NB4 (cell line): ENCODE measurements around the gene FAM161B.

Experiments used
- DNase-seq: peaks from one replicate; pipeline ENCODE4 v3.0.0; 2010; ENCODE audit warnings: low read depth
- H3K4me3 ChIP-seq: one replicate; pipeline ENCODE4 v1.5.1; 2011; ENCODE audit warnings: mild to moderate bottlenecking, low read depth, low read length, moderate library complexity
- MYC ChIP-seq: IDR thresholded peaks from 2 replicates; pipeline ENCODE4 v1.6.1; 2011; ENCODE audit warnings: low read depth, low read length
- POLR2A ChIP-seq: IDR thresholded peaks from 2 replicates; pipeline ENCODE4 v1.6.1; 2011; ENCODE audit warnings: mild to moderate bottlenecking; ENCODE audit not compliant: insufficient read length; ENCODE audit errors: extremely low read depth
- TF ChIP-seq, protein P1 (sequence below): IDR thresholded peaks from one replicate; pipeline ENCODE4 v1.5.1; 2012; ENCODE audit warnings: low read depth, low read length
- TF ChIP-seq, protein P2 (sequence below): IDR thresholded peaks from 2 replicates; pipeline ENCODE4 v1.6.1; 2011; ENCODE audit warnings: low read depth, low read length

FAM161B gene

DNA sequence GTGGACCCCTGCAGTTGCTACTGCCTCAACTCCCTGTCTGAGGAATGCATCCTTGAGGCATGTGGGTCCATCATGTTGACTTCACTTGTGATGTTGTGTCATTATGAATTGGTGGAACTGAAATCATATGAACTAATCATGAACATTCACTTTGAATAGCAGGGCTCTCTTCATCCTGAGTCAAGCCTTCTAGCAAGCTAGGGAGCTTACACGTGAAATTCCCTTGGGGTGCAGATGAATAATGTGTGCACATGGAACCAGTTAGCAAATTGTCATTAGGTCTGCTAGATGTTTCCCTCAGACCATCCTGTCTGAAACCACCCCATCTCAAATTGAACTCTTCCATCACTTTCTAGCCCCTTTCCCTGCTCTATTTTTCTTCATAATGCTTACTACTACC, 3.8 kb upstream of the FAM161B start:
- TF ChIP-seq MYC (no peak), POLR2A (no peak)
- TF ChIP-seq, protein P1, sequence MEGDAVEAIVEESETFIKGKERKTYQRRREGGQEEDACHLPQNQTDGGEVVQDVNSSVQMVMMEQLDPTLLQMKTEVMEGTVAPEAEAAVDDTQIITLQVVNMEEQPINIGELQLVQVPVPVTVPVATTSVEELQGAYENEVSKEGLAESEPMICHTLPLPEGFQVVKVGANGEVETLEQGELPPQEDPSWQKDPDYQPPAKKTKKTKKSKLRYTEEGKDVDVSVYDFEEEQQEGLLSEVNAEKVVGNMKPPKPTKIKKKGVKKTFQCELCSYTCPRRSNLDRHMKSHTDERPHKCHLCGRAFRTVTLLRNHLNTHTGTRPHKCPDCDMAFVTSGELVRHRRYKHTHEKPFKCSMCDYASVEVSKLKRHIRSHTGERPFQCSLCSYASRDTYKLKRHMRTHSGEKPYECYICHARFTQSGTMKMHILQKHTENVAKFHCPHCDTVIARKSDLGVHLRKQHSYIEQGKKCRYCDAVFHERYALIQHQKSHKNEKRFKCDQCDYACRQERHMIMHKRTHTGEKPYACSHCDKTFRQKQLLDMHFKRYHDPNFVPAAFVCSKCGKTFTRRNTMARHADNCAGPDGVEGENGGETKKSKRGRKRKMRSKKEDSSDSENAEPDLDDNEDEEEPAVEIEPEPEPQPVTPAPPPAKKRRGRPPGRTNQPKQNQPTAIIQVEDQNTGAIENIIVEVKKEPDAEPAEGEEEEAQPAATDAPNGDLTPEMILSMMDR = no peak
- TF ChIP-seq, protein P2, sequence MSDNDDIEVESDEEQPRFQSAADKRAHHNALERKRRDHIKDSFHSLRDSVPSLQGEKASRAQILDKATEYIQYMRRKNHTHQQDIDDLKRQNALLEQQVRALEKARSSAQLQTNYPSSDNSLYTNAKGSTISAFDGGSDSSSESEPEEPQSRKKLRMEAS = no peak
- H3K4me3 ChIP-seq = no peak overlapping the region
- no peak for DNase-seq

DNA sequence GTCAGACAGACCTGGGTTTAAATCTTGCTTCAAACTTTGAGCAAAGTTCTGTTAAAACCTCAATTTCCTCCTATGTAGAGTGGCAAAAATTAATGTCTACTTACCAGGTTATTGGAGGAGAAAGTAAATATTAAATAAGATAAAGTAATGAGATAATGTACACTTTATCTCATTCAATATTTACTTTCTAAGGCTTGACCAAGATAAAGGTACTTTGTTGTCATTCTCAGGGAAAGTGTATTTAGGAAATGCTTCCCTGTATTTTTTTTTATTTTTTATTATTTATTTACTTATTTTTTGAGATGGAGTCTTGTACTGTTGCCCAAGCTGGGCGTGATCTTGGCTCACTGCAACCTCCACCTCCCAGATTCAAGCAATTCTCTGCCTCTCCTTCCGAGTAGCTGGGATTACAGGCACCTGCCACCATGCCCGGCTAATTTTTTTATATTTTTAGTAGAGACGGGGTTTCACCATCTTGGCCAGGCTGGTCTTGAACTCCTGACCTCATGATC, 4.7 kb downstream of the FAM161B start:
- DNase-seq = no peak
- H3K4me3 ChIP-seq = no peak overlapping the region
- TF ChIP-seq MYC (no peak), POLR2A (no peak)
- TF ChIP-seq, protein P1 = no peak
- TF ChIP-seq, protein P2 = no peak

DNA sequence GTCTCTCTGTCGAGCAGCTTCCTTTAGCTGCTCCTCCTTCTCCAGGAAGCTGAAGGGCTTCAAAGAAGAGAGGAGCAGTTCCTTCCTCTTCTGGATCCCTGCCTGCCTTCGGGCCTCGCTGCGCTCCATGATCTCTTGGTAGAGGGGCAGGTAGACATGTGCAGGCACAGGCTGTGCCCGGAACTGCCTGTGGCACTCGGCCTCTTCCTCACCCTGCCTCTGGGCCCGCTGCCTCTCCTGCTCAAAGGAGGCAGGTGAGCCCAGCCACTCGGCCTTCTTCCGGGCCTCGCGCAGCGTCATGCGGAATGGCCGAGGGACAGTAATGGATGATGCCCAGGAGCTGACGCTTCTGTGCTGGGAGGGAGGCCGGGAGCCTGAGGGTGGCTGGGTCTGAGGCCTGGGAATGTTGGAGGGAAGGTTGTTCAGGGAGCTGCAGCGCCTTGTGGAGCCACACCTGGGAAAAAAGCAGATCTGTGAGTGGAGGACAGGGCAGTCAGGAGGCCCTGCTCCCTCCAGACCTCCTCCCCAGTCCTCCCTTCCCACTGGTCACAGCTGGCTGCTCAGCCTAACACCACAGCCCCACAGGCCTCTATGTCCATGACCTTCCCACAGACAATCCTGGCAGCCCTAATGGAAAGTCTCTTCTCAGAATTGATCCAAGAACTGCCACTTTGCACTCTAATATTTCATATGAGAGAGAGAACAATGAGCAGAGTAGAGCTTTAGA, 5.3 kb downstream of the FAM161B start:
- H3K4me3 ChIP-seq = no peak overlapping the region
- TF ChIP-seq, protein P1 = no peak
- TF ChIP-seq, protein P2 = no peak
- no peak for TF ChIP-seq MYC
- DNase-seq = no peak

DNA sequence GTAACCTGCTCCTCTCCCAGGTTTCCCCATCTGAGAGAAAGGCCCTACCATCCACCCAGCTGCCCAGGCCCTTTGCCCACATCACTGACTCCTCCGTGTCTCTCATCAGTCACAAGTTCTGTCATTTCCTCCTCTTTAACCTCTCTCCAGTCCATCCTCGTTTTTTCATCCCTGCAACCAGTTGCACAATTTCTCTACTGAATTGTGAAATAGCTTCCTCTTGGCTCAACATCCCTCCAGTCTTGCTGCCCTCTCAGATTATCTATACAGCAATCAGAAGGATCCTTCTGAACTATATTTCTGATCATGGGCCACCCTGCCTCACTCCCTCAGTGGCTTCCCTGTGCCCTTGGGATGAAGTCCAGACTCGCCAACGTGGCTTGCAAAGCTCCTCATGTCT, 6.8 kb downstream of the FAM161B start:
- peak; percentile 93 for DNase-seq
- H3K4me3 ChIP-seq = no peak overlapping the region
- peak; percentile 25; the same call in 1 of the 2 replicates for TF ChIP-seq MYC
- TF ChIP-seq, protein P2 = no peak

DNA sequence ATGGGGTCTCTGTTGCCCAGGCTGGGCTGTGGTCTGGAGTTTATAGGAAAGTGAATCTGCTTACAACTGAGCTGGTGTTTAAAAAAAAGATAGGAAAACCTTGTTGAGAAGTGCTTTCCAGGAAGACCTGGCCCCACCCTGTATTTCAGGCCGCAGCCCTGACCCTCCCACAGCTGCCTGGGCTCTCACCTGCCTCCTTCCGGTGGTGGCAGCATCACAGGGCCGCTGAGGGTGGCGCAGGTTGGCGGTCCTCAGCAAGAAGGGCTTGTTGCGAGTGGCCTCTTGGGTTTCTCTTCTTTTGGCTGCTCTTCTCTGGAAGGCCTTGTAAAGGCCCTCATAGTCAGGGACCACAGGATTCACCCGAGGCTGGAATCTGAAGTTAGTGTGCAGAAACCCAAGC, 7.7 kb downstream of the FAM161B start:
- no peak for DNase-seq
- TF ChIP-seq, protein P1 = no peak
- no peak for TF ChIP-seq MYC
- no peak overlapping the region for H3K4me3 ChIP-seq

DNA sequence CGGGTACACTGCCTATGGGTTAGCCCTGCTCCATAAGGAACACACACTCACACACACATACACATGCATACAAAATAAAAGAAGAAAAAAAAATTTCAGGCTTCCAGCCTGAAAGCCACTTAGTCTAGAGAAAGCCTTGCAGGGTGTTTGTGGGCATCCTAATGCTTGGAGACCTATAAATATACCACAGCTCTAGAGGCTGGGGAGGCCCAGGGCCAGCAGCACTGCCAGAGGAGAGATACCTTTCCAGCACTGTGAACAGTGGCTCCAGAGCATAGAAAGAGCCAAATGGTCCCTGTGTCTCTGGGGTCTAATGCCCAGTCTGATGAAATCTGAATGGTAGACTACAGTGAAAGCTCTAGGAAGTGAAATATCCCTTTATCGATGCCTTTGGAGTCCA, 12.9 kb downstream of the FAM161B start:
- no peak for DNase-seq
- TF ChIP-seq, protein P1 = no peak
- TF ChIP-seq POLR2A = no peak
- H3K4me3 ChIP-seq = no peak overlapping the region
